ENCODE measurements around the gene EGFL6. TPM values are rescaled to one million over a fixed set of nuclear protein-coding genes. Genes with fewer than 3 reads are reported as not detected.

Gene EGFL6
- total RNA-seq, 6 experiments from 2014 or later, result not detected

DNA sequence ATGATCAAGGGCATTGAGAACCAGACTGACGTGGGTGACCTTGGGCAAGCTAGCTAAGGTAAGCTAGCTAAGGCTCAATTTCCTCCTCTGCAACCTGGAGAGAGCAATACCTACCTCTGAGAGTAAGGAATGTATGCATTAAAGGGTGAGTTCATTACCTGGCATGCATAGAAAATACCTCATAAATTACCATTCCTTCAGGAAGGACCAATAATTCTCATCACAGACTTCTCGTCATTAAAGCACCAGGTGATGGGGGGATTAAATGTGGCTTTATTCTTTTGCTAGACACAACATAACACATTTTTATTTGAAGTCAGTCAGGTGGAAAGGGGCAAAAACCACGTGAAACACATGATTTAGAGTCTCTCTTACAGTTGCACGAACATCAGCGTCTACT, 21.5 kb downstream of the EGFL6 start:
- no peak for DNase-seq
- intact Hi-C loops (cut with DNase I), result no loop called here

DNA sequence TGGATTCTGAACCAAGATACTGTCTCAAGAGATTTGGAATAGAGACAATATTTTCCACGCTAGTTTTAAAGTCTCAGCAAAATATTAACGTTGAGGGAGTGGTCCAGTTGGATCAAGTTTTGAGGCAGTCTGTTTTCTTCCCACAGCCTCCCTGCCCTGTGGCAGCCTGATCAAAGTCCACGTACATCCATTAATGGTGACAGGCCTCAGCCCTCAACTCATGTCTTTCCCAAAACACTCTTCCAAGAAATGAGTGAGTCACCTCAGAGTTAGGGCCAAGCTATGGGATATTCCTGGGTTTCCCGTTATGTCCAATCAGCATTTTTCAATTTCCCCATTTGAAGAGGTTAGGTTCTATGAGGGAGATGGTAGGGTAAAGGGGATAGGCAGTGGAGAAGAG, 28.5 kb downstream of the EGFL6 start:
- 56% methylated on average over 4 of the region's 4 CpGs for WGBS (ENCODE audit: insufficient coverage, low coverage, low lambda C conversion rate, missing lambda C conversion rate)
- DNase-seq (no peak), ATAC-seq (no peak)
- Histone ChIP-seq H3K27me3 (peaks cover 0 to 6% of the 10 kb centered on the region in 2 donors), H3K27ac (no peak overlapping the region), H3K4me1 (no peaks in the 10 kb centered on the region), H3K4me3 (no peak overlapping the region), H3K36me3 (no peaks in the 10 kb centered on the region), H3K9me3 (no peaks in the 10 kb centered on the region)
- intact Hi-C loops (cut with DNase I), result no loop called here
- TF ChIP-seq CTCF (IDR thresholded peaks at IDR 0.05), result no peak
- no peak for TF ChIP-seq POLR2A (IDR thresholded peaks at IDR 0.05)

More for the DNA sequence above, 21.5 kb downstream of the EGFL6 start:
- H3K4me3 ChIP-seq, result no peak overlapping the region
- no peaks in the 10 kb centered on the region for H3K36me3 ChIP-seq
- no peaks in the 10 kb centered on the region for H3K4me1 ChIP-seq
- peaks cover 0 to 21% of the 10 kb centered on the region in 2 donors for H3K27me3 ChIP-seq
- TF ChIP-seq CTCF (IDR thresholded peaks at IDR 0.05) (no peak), POLR2A (IDR thresholded peaks at IDR 0.05) (no peak)
- H3K9me3 ChIP-seq, result no peaks in the 10 kb centered on the region
- WGBS (ENCODE audit: insufficient coverage, low coverage, low lambda C conversion rate, missing lambda C conversion rate), result 26% methylated on average over 5 of the region's 5 CpGs
- ATAC-seq, result no peak
- no peak overlapping the region for H3K27ac ChIP-seq

- WGBS (ENCODE audit: insufficient coverage, low coverage, low lambda C conversion rate, missing lambda C conversion rate), result 50% methylated on average over 3 of the region's 3 CpGs
- no peak overlapping the region for H3K27ac ChIP-seq
- intact Hi-C loops (cut with DNase I), result no loop called here
- DNase-seq (no peak), ATAC-seq (peak in 2 of 4 donors; percentile 59 to 67)
- TF ChIP-seq CTCF (IDR thresholded peaks at IDR 0.05) (peak in 3 of 4 donors; percentile 34 to 44 (median 42)), POLR2A (IDR thresholded peaks at IDR 0.05) (no peak)
- H3K36me3 ChIP-seq, result no peaks in the 10 kb centered on the region
- H3K27me3 ChIP-seq, result peaks cover 0 to 6% of the 10 kb centered on the region in 2 donors
- H3K4me1 ChIP-seq, result no peaks in the 10 kb centered on the region
- no peak overlapping the region for H3K4me3 ChIP-seq
- H3K9me3 ChIP-seq, result no peaks in the 10 kb centered on the region
Observed at GRCh38 chrX:13598877-13599276, 29.5 kb downstream of the EGFL6 start.

DNA sequence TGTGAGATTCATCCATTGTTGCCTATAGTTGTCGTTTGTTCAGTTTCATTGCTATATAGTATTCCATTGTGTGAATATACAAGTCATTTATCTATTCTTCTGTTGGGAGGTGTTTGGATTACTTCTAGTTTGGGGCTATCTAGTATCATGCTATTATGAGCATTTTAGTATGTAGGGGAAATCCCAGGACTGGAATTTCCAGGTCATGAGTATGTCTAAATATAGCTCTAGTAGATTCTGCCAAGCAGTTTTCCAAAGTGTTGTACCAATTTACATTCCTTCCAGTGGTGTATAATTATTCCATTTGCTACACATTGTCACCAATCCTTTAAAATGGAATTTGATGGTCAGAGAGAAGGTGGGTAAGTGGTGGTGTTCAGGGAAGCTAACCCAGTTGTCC, 30.1 kb downstream of the EGFL6 start:
- H3K4me3 ChIP-seq, result no peak overlapping the region
- intact Hi-C loops (cut with DNase I), result no loop called here
- DNase-seq (no peak), ATAC-seq (peak in 1 of 4 donors; percentile 39)
- H3K36me3 ChIP-seq, result no peaks in the 10 kb centered on the region
- peaks cover 0 to 5% of the 10 kb centered on the region in 2 donors for H3K27me3 ChIP-seq
- H3K9me3 ChIP-seq, result no peaks in the 10 kb centered on the region
- 52% methylated on average over 1 of the region's 1 CpG for WGBS (ENCODE audit: insufficient coverage, low coverage, low lambda C conversion rate, missing lambda C conversion rate)
- TF ChIP-seq CTCF (IDR thresholded peaks at IDR 0.05) (no peak), POLR2A (IDR thresholded peaks at IDR 0.05) (no peak)
- H3K27ac ChIP-seq, result no peak overlapping the region
- H3K4me1 ChIP-seq, result no peaks in the 10 kb centered on the region

DNA sequence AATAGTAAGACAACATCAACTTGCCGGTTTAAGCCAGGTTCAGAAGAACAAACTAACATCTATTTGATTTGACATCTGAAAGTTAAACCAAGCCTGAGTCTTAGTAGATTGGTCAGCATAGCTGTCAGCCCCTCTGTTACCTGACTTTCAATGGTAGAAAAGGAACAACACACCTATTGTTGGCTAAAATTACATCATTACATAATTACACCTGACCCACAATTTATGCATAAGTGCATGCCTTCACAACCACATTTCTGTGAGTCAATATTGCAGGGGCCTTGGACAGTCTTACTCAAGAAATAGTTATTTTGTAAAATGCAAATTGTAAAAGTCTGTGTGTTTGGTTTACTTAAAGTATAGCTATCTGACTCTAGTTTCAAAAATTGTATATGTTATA, 36.2 kb downstream of the EGFL6 start:
- no peak for TF ChIP-seq CTCF (IDR thresholded peaks at IDR 0.05)
- ATAC-seq (no peak), DNase-seq (no peak)
- Histone ChIP-seq H3K4me3 (no peak overlapping the region), H3K4me1 (no peaks in the 10 kb centered on the region), H3K27ac (no peak overlapping the region), H3K36me3 (no peaks in the 10 kb centered on the region), H3K27me3 (peaks cover 0 to 8% of the 10 kb centered on the region in 2 donors), H3K9me3 (no peaks in the 10 kb centered on the region)
- 78% methylated on average over 1 of the region's 1 CpG for WGBS (ENCODE audit: insufficient coverage, low coverage, low lambda C conversion rate, missing lambda C conversion rate)
- intact Hi-C loops (cut with DNase I), result no loop called here
